Fibroblast of mammary gland (primary cell): ENCODE data around the gene IGF1R.

ENCODE experiments used
- DNase-seq: peaks from one replicate; pipeline ENCODE4 v3.0.0-alpha.2; 2010; ENCODE audit warnings: low read depth
- H3K4me3 ChIP-seq: 2 replicates; pipeline ENCODE4 v1.5.1; 2011; ENCODE audit warnings: low read depth, mild to moderate bottlenecking, low read length, moderate library complexity; ENCODE audit not compliant: control insufficient read depth
- CTCF ChIP-seq: conservative IDR thresholded peaks from 2 replicates; pipeline ENCODE4 v1.5.1; 2011; ENCODE audit warnings: low read depth, low read length, inconsistent platforms; ENCODE audit not compliant: control insufficient read depth, insufficient read depth

The IGF1R gene

DNA sequence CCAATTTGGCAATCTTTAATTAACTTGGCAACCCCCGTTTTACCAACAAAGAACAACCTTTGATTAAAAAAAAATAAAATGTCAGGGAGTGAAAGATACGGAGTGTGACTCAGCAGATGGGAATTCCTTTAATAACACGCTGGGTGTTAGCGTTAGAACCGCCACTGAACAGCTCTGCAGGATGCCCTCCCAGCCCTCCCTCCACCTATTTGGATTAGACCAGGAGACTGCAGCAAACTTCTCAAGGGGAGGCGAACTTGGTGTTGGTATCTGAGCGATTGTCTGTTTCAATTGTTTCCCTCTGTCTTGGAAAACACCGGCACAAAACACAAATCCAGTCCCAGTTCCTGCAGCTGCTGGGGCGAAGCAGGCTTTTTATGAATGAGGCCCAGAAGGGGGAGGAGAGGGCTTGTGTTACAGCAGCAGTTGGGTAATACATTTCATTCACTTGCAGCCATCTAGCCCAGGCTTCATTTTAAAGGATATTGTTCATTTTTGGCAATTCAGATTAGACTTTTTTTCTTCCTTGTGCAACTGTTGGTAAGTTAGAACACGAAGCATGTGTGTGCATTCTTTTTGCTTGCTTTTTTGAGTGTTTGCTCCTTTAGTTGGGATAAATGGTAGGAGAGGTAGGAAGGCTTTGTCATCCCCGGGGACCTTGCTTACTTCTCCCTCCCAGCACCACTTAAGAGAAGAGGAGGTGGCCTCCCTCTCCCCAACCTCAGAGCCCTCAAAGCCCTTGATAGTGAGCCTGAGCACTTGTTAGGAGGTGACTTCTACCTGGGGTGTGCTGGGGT lies 152.3 kb downstream of the IGF1R start:
- TF ChIP-seq CTCF: no peak
- no peak overlapping the region for H3K4me3 ChIP-seq
- DNase-seq: peak; percentile 78

DNA sequence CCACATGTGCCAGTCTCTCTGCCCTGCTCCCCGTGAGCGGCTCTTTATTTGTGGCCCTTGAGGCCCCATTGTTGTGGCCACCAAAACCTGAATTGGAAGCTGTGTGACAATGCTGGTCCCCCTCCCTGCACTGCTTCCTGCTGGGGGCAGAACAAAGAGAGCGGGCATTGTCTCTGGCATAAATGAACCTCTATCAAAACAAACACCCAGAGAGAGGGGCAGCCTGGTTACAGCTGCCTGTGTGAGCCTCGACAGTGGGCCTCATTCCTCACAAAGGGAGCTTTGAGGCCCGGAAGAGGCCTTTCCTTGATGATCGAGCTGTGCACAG lies 152.9 kb downstream of the IGF1R start:
- H3K4me3 ChIP-seq: no peak overlapping the region
- DNase-seq: no peak
- TF ChIP-seq CTCF: no peak

GRCh38 chr15:98802187-98802586 lies 153.8 kb downstream of the IGF1R start:
- no peak for TF ChIP-seq CTCF
- DNase-seq: no peak
- no peak overlapping the region for H3K4me3 ChIP-seq

DNA sequence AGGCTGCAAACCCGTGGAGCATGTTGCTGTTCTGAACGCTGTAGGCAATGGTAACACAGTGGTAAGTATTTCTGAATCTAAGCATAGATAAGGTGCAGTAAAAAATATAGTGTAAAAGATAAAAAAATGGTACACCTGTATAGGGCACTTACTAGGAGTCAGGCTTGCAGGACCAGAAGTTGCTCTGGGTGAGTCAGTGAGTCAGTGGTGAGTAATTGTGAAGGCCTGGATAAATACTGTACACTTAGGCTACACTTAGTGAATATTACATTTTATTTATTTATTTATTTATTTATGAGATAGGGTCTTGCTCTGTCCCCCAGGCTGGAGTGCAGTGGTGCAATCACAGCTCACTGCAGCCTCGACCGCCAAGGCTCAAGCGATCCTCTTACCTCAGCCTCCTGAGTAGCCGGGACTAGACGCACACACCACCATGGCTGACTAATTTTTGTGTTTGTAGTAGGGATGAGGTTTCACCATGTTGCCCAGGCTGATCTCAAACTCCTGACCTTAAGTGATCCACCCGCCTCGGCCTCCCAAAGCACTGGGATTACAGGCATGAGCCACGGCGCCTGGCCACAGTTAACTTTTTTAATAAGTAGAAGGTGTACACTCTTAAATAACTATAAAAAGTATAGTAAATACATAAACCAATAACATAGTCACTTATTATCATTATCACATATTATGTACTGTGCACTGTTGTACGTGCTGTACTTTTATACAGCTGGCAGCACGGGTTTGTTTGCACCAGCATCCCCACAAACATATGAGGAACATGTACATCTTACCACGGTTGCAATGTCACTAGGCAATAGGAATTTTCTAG lies 155.1 kb downstream of the IGF1R start:
- no peak overlapping the region for H3K4me3 ChIP-seq
- no peak for TF ChIP-seq CTCF
- peak; percentile 74 for DNase-seq

- no peak for DNase-seq
- peak; percentile 21 for TF ChIP-seq CTCF
- no peak overlapping the region for H3K4me3 ChIP-seq
Measured at GRCh38 chr15:98804057-98804380, 155.7 kb downstream of the IGF1R start.

DNA sequence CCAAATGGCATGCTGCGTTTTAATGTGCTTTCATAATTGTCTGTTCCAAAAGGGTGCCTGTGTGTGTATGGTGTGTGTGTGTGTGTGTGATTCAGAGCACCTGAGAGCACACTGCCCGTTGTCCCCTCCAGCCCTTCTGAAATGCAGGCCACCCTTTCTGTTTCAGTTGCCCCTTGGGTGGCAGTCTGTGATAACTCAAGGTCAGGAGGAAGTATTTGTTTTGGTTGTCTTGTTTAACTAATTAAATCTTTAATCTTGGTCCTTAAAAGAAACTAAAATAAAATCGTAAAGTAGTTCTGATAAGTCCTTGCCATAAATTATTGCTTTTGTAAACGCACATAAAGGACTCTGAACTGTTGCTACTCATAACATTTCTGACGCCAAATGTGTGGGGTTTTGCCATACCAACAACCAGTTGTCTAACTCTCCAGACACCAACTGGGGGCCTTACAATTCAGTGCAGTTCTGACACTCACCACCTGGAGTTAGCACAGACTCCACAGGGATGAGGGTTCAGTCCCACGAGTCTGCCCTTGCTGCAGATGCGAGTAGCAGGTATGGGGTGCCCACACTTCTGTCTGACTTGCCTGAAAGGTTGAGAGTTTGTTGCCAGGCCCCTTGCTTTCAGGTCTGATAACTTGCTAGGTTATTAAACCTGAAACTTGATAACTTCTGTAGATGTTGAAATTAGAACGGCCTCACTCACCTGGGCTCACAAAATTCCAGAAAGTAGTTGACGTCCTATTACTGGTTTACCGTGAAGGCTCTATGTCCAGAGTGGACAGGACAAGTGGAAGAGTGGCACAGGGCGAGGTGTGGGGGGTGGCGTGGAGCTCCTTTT lies 157.3 kb downstream of the IGF1R start:
- DNase-seq: no peak
- H3K4me3 ChIP-seq: no peak overlapping the region
- no peak for TF ChIP-seq CTCF
